Measurements from ENCODE around the gene ZC3H12D. TPM values are rescaled to one million over a fixed set of nuclear protein-coding genes. Genes with fewer than 3 reads are reported as not detected.

The ZC3H12D gene
- total and polyA plus RNA-seq, 4 donors = 1.1 to 4.7 (median 2.4) TPM

- H3K4me3 ChIP-seq = no peak overlapping the region
- no peak overlapping the region for H3K27ac ChIP-seq (ENCODE audit: low read depth in 1 of 2, low read length in 1 of 2)
- 95% methylated on average over 5 of the region's 5 CpGs for WGBS, 2 donors
- H3K36me3 ChIP-seq (ENCODE audit: control insufficient read depth in 4 of 4, insufficient read depth in 4 of 4, low read length in 4 of 4) = no peaks in the 10 kb centered on the region
- H3K27me3 ChIP-seq (ENCODE audit: control insufficient read depth in 3 of 3, insufficient read depth in 3 of 3, low read length in 2 of 3) = no peaks in the 10 kb centered on the region
- TF ChIP-seq, protein P1, sequence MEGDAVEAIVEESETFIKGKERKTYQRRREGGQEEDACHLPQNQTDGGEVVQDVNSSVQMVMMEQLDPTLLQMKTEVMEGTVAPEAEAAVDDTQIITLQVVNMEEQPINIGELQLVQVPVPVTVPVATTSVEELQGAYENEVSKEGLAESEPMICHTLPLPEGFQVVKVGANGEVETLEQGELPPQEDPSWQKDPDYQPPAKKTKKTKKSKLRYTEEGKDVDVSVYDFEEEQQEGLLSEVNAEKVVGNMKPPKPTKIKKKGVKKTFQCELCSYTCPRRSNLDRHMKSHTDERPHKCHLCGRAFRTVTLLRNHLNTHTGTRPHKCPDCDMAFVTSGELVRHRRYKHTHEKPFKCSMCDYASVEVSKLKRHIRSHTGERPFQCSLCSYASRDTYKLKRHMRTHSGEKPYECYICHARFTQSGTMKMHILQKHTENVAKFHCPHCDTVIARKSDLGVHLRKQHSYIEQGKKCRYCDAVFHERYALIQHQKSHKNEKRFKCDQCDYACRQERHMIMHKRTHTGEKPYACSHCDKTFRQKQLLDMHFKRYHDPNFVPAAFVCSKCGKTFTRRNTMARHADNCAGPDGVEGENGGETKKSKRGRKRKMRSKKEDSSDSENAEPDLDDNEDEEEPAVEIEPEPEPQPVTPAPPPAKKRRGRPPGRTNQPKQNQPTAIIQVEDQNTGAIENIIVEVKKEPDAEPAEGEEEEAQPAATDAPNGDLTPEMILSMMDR (IDR thresholded peaks at IDR 0.05; ENCODE audit: control extremely low read depth, extremely low read depth) = no peak
- no peaks in the 10 kb centered on the region for H3K9me3 ChIP-seq (ENCODE audit: control insufficient read depth in 4 of 4, insufficient read depth in 3 of 4, low read length in 3 of 4)
- ATAC-seq (ENCODE audit: insufficient read depth, low FRiP score) (no peak), DNase-seq (no peak)
- H3K9ac ChIP-seq (ENCODE audit: insufficient read depth in 1 of 2, low read length in 2 of 2) = no peak overlapping the region
- H3K4me1 ChIP-seq (ENCODE audit: control insufficient read depth in 5 of 5, insufficient read depth in 5 of 5, low read length in 5 of 5) = peaks cover 0 to 12% (median 0%) of the 10 kb centered on the region in 5 donors
Measured at GRCh38 chr6:149425754-149426153, 59.1 kb downstream of the ZC3H12D start.

GRCh38 chr6:149425224-149425623 lies 59.6 kb downstream of the ZC3H12D start:
- TF ChIP-seq, protein P1 (IDR thresholded peaks at IDR 0.05; ENCODE audit: control extremely low read depth, extremely low read depth) = no peak
- Histone ChIP-seq H3K9me3 (ENCODE audit: control insufficient read depth in 4 of 4, insufficient read depth in 3 of 4, low read length in 3 of 4) (no peaks in the 10 kb centered on the region), H3K4me3 (no peak overlapping the region), H3K27me3 (ENCODE audit: control insufficient read depth in 3 of 3, insufficient read depth in 3 of 3, low read length in 2 of 3) (no peaks in the 10 kb centered on the region), H3K9ac (ENCODE audit: insufficient read depth in 1 of 2, low read length in 2 of 2) (no peak overlapping the region), H3K4me1 (ENCODE audit: control insufficient read depth in 5 of 5, insufficient read depth in 5 of 5, low read length in 5 of 5) (peaks cover 0 to 12% (median 0%) of the 10 kb centered on the region in 5 donors), H3K27ac (ENCODE audit: low read depth in 1 of 2, low read length in 1 of 2) (no peak overlapping the region), H3K36me3 (ENCODE audit: control insufficient read depth in 4 of 4, insufficient read depth in 4 of 4, low read length in 4 of 4) (no peaks in the 10 kb centered on the region)
- ATAC-seq (ENCODE audit: insufficient read depth, low FRiP score) = no peak
- no peak for DNase-seq
- WGBS, 2 donors = 96 to 98% methylated on average over 8 of the region's 8 CpGs

DNA sequence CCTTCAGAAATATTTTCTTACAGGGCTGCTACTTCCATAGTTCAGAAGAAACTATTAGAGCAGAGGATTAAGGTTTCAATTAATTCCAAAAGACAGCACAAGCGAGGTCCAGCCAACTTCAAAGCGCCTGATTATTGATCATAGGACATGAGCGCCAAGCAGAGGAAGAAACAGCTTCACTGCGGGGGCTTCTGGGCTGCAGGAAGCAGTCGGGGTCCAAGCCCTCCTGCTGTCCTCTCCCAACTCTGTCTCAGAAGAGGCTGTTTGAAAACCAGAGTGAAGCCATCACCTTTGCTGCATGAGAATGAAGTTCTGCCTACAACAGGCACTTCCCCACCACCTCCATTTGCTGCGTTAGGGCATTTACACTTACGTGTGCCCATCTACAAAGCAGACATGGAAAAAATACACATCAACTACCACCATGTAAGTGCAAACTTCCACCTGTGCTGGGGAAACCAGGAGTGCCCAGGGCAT lies 60.8 kb downstream of the ZC3H12D start:
- DNase-seq (no peak), ATAC-seq (ENCODE audit: insufficient read depth, low FRiP score) (no peak)
- 58 to 80% methylated on average over 7 of the region's 7 CpGs for WGBS, 2 donors
- Histone ChIP-seq H3K27ac (ENCODE audit: low read depth in 1 of 2, low read length in 1 of 2) (peak overlapping the region in 1 of 2 donors; percentile 17), H3K9ac (ENCODE audit: insufficient read depth in 1 of 2, low read length in 2 of 2) (no peak overlapping the region), H3K4me1 (ENCODE audit: control insufficient read depth in 5 of 5, insufficient read depth in 5 of 5, low read length in 5 of 5) (peaks cover 0 to 12% (median 0%) of the 10 kb centered on the region in 5 donors), H3K36me3 (ENCODE audit: control insufficient read depth in 4 of 4, insufficient read depth in 4 of 4, low read length in 4 of 4) (no peaks in the 10 kb centered on the region), H3K4me3 (no peak overlapping the region), H3K9me3 (ENCODE audit: control insufficient read depth in 4 of 4, insufficient read depth in 3 of 4, low read length in 3 of 4) (no peaks in the 10 kb centered on the region), H3K27me3 (ENCODE audit: control insufficient read depth in 3 of 3, insufficient read depth in 3 of 3, low read length in 2 of 3) (no peaks in the 10 kb centered on the region)
- TF ChIP-seq, protein P1 (IDR thresholded peaks at IDR 0.05; ENCODE audit: control extremely low read depth, extremely low read depth) = no peak

DNA sequence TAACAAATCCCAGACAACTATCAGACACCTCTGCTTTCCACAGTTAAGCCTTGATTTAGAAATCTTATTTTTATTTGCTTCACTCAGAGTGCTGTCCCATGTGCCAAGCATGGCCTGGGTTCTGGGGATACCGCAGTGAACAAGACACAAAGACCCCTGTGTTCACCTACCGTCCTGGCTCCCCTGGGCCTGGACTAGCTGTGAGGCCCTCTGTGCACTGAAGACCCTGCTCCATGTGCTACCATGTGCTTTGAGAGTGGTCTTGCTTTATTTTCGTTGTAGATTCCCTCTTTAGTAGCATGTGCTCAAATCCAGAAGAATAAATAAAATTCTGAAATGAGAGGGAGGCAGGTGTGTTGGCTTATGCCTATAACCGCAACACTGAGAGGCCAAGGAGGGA lies 62.2 kb downstream of the ZC3H12D start:
- no peak overlapping the region for H3K4me3 ChIP-seq
- H3K4me1 ChIP-seq (ENCODE audit: control insufficient read depth in 5 of 5, insufficient read depth in 5 of 5, low read length in 5 of 5) = peaks cover 0 to 12% (median 0%) of the 10 kb centered on the region in 5 donors
- ATAC-seq (ENCODE audit: insufficient read depth, low FRiP score) = no peak
- H3K9me3 ChIP-seq (ENCODE audit: control insufficient read depth in 4 of 4, insufficient read depth in 3 of 4, low read length in 3 of 4) = no peaks in the 10 kb centered on the region
- H3K27ac ChIP-seq (ENCODE audit: low read depth in 1 of 2, low read length in 1 of 2) = no peak overlapping the region
- 95 to 97% methylated on average over 4 of the region's 4 CpGs for whole genome bisulfite sequencing, 2 donors
- TF ChIP-seq, protein P1 (IDR thresholded peaks at IDR 0.05; ENCODE audit: control extremely low read depth, extremely low read depth) = no peak
- no peaks in the 10 kb centered on the region for H3K36me3 ChIP-seq (ENCODE audit: control insufficient read depth in 4 of 4, insufficient read depth in 4 of 4, low read length in 4 of 4)
- H3K9ac ChIP-seq (ENCODE audit: insufficient read depth in 1 of 2, low read length in 2 of 2) = no peak overlapping the region
- H3K27me3 ChIP-seq (ENCODE audit: control insufficient read depth in 3 of 3, insufficient read depth in 3 of 3, low read length in 2 of 3) = no peaks in the 10 kb centered on the region
- DNase-seq = no peak
